Mesenchymal stem cell (in vitro differentiated cells and primary cell): Measurements from ENCODE around the gene CABLES2.
A peak's percentile ranks its signal among the peaks of the same experiment; 100 is the strongest.

Source experiments
- DNase-seq: peaks from one replicate; pipeline ENCODE4 v3.0.0-alpha.2; 2013
- H2AFZ ChIP-seq: one replicate; pipeline ENCODE4 v1.6.1; 2013; ENCODE audit warnings: low read depth, mild to moderate bottlenecking, control low read depth, inconsistent platforms, low read length, moderate library complexity
- H2AK5ac ChIP-seq: 2 replicates; pipeline ENCODE4 v1.6.1; 2013; ENCODE audit warnings: low read length, moderate library complexity, mild to moderate bottlenecking, inconsistent platforms; ENCODE audit not compliant: severe bottlenecking
- H2BK120ac ChIP-seq: one replicate; pipeline ENCODE4 v1.6.1; 2013; ENCODE audit warnings: low read depth, mild to moderate bottlenecking, inconsistent platforms, low read length, moderate library complexity
- H2BK12ac ChIP-seq, 2 experiments: one replicate each; pipeline ENCODE4 v1.6.1; 2013; ENCODE audit warnings: inconsistent platforms in 2 of 2, low read length in 2 of 2, mild to moderate bottlenecking in 2 of 2, moderate library complexity in 2 of 2, control low read depth in 1 of 2
- H2BK15ac ChIP-seq: one replicate; pipeline ENCODE4 v1.6.1; 2013; ENCODE audit warnings: mild to moderate bottlenecking, low read depth, inconsistent platforms; ENCODE audit not compliant: poor library complexity, severe bottlenecking
- H2BK5ac ChIP-seq: 2 replicates; pipeline ENCODE4 v1.6.1; 2013; ENCODE audit warnings: low read depth, mild to moderate bottlenecking, low read length, control low read depth, inconsistent platforms; ENCODE audit not compliant: poor library complexity, severe bottlenecking
- H3K14ac ChIP-seq, 2 experiments: one replicate each; pipeline ENCODE4 v1.6.1; 2013; ENCODE audit warnings: inconsistent platforms in 2 of 2, low read length in 2 of 2, control low read depth in 1 of 2, mild to moderate bottlenecking in 1 of 2, moderate library complexity in 1 of 2
- H3K18ac ChIP-seq, 2 experiments: one replicate each; pipeline ENCODE4 v1.6.1; 2013; ENCODE audit warnings: inconsistent platforms in 2 of 2, low read length in 2 of 2, control low read depth in 1 of 2, low read depth in 1 of 2, mild to moderate bottlenecking in 1 of 2
- H3K23ac ChIP-seq, 2 experiments: one replicate each; pipeline ENCODE4 v1.6.1; 2013; ENCODE audit warnings: inconsistent platforms in 2 of 2, low read length in 2 of 2, mild to moderate bottlenecking in 2 of 2, moderate library complexity in 2 of 2, control low read depth in 1 of 2
- H3K27ac ChIP-seq: 2 replicates; pipeline ENCODE4 v1.5.1; 2013; ENCODE audit warnings: mild to moderate bottlenecking, moderate library complexity, low read length, control low read depth, inconsistent platforms; ENCODE audit not compliant: poor library complexity, severe bottlenecking
- H3K27me3 ChIP-seq, 2 experiments: 2 replicates each; pipeline versions ENCODE4 v1.6.1 to v1.7.0; 2013; ENCODE audit warnings: low read length in 2 of 2, mild to moderate bottlenecking in 2 of 2, moderate library complexity in 2 of 2, control low read depth in 1 of 2, inconsistent platforms in 1 of 2; ENCODE audit not compliant: control insufficient read depth in 1 of 2, insufficient read depth in 1 of 2
- H3K36me3 ChIP-seq, 2 experiments: 2 replicates each; pipeline versions ENCODE4 v1.6.1 to v1.7.0; 2013; ENCODE audit warnings: low read length in 2 of 2, control low read depth in 1 of 2, inconsistent platforms in 1 of 2, low read depth in 1 of 2, mild to moderate bottlenecking in 1 of 2; ENCODE audit not compliant: insufficient read depth in 2 of 2, control insufficient read depth in 1 of 2
- H3K4ac ChIP-seq, 2 experiments: one replicate each; pipeline ENCODE4 v1.6.1; 2013; ENCODE audit warnings: inconsistent platforms in 2 of 2, low read length in 2 of 2, mild to moderate bottlenecking in 2 of 2, moderate library complexity in 2 of 2, control low read depth in 1 of 2, low read depth in 1 of 2
- H3K4me1 ChIP-seq: 2 replicates; pipeline ENCODE4 v1.6.1; 2013; ENCODE audit warnings: low read depth, low read length, control low read depth; ENCODE audit not compliant: control insufficient read depth, insufficient read depth
- H3K4me2 ChIP-seq: 2 replicates; pipeline ENCODE4 v1.6.1; 2013; ENCODE audit warnings: low read length, mild to moderate bottlenecking, inconsistent platforms; ENCODE audit not compliant: poor library complexity, severe bottlenecking
- H3K4me3 ChIP-seq, 2 experiments: 2 replicates each; pipeline versions ENCODE4 v1.5.1 to v1.7.0; 2013; ENCODE audit warnings: low read length in 2 of 2, mild to moderate bottlenecking in 2 of 2, control low read depth in 1 of 2, low read depth in 1 of 2; ENCODE audit not compliant: insufficient read depth in 1 of 2
- H3K79me1 ChIP-seq: replicated peaks from 2 replicates; pipeline ENCODE4 v1.6.1; 2013; ENCODE audit warnings: mild to moderate bottlenecking, control low read depth, low read length, inconsistent platforms; ENCODE audit not compliant: poor library complexity, severe bottlenecking
- H3K9ac ChIP-seq: 2 replicates; pipeline ENCODE4 v1.7.0; 2013; ENCODE audit warnings: mild to moderate bottlenecking, low read length, moderate library complexity
- H3K9me3 ChIP-seq: 2 replicates; pipeline ENCODE4 v1.7.0; 2013; ENCODE audit warnings: mild to moderate bottlenecking, low read length; ENCODE audit not compliant: control insufficient read depth
- H4K8ac ChIP-seq: one replicate; pipeline ENCODE4 v1.6.1; 2013; ENCODE audit warnings: inconsistent platforms, mild to moderate bottlenecking, low read length, moderate library complexity
- H4K91ac ChIP-seq: one replicate; pipeline ENCODE4 v1.6.1; 2013; ENCODE audit warnings: mild to moderate bottlenecking, low read length, inconsistent platforms
- WGBS: methylation state at CpG from one replicate; pipeline ENCODE4 v1.1.7; 2013; ENCODE audit warnings: mixed read lengths; 5-methylcytosine and 5-hydroxymethylcytosine counted together

CABLES2 gene

GRCh38 chr20:62382306-62383198 lies 24.5 kb downstream of the CABLES2 start:
- H2BK120ac ChIP-seq, result no peak overlapping the region
- no peak overlapping the region for H2AK5ac ChIP-seq
- peaks cover 17% of the 10 kb centered on the region for H3K79me1 ChIP-seq
- WGBS, result 52% methylated on average over 11 of the region's 18 CpGs
- H4K91ac ChIP-seq, result peak overlapping the region; percentile 35
- no peak overlapping the region for H3K18ac ChIP-seq
- no peak overlapping the region for H3K4ac ChIP-seq
- no peaks in the 10 kb centered on the region for H3K9me3 ChIP-seq
- no peak overlapping the region for H3K4me2 ChIP-seq
- peak overlapping the region; percentile 51 for H4K8ac ChIP-seq
- peaks cover 33% of the 10 kb centered on the region for H3K4me1 ChIP-seq
- no peaks in the 10 kb centered on the region for H3K27me3 ChIP-seq
- no peak overlapping the region for H2AFZ ChIP-seq
- H2BK15ac ChIP-seq, result peak overlapping the region; percentile 33
- H2BK12ac ChIP-seq, result peak overlapping the region in 1 of 2 experiments; percentile 6
- no peak overlapping the region for H3K4me3 ChIP-seq
- peak; percentile 83 for DNase-seq
- peaks cover 13 to 17% of the 10 kb centered on the region in 2 experiments for H3K36me3 ChIP-seq
- no peak overlapping the region for H3K9ac ChIP-seq
- H2BK5ac ChIP-seq, result no peak overlapping the region
- no peak overlapping the region for H3K14ac ChIP-seq
- H3K27ac ChIP-seq, result no peak overlapping the region
- no peak overlapping the region for H3K23ac ChIP-seq

- H3K14ac ChIP-seq, result no peak overlapping the region
Measured at GRCh38 chr20:62381842-62382241, 25.2 kb downstream of the CABLES2 start.

GRCh38 chr20:62381202-62381797 lies 25.8 kb downstream of the CABLES2 start:
- Histone ChIP-seq H4K91ac (no peak overlapping the region), H3K4me2 (no peak overlapping the region), H2BK15ac (no peak overlapping the region), H3K23ac (no peak overlapping the region), H3K9ac (peak overlapping the region; percentile 36), H3K36me3 (peaks cover 13 to 20% of the 10 kb centered on the region in 2 experiments), H3K18ac (peak overlapping the region in 1 of 2 experiments; percentile 4), H3K4ac (no peak overlapping the region), H3K4me3 (no peak overlapping the region), H4K8ac (no peak overlapping the region), H3K27ac (no peak overlapping the region), H2AFZ (no peak overlapping the region), H3K27me3 (no peaks in the 10 kb centered on the region), H3K9me3 (no peaks in the 10 kb centered on the region), H2AK5ac (peak overlapping the region; percentile 23), H3K14ac (no peak overlapping the region), H2BK120ac (no peak overlapping the region), H3K4me1 (peaks cover 42% of the 10 kb centered on the region), H3K79me1 (peaks cover 17% of the 10 kb centered on the region), H2BK5ac (no peak overlapping the region), H2BK12ac (peak overlapping the region in 1 of 2 experiments; percentile 49)
- WGBS, result 71% methylated on average over 13 of the region's 16 CpGs
- DNase-seq, result no peak

More at GRCh38 chr20:62381842-62382241, 25.2 kb downstream of the CABLES2 start:
- Histone ChIP-seq H2AFZ (no peak overlapping the region), H2BK120ac (no peak overlapping the region), H3K4me1 (peaks cover 37% of the 10 kb centered on the region), H2BK15ac (no peak overlapping the region), H2BK5ac (no peak overlapping the region), H3K23ac (no peak overlapping the region), H3K9me3 (no peaks in the 10 kb centered on the region), H3K27me3 (no peaks in the 10 kb centered on the region), H3K4me3 (no peak overlapping the region), H3K4ac (no peak overlapping the region), H2AK5ac (no peak overlapping the region), H4K91ac (no peak overlapping the region), H2BK12ac (no peak overlapping the region), H3K4me2 (no peak overlapping the region), H3K27ac (no peak overlapping the region), H4K8ac (no peak overlapping the region), H3K36me3 (peaks cover 13 to 19% of the 10 kb centered on the region in 2 experiments), H3K79me1 (peaks cover 17% of the 10 kb centered on the region), H3K9ac (no peak overlapping the region), H3K18ac (no peak overlapping the region)
- DNase-seq, result no peak
- 83% methylated on average over 6 of the region's 6 CpGs for WGBS

- Histone ChIP-seq H3K23ac (no peak overlapping the region), H4K91ac (peak overlapping the region; percentile 70)
Measured at GRCh38 chr20:62378215-62378614, 28.9 kb downstream of the CABLES2 start.

More at GRCh38 chr20:62378215-62378614, 28.9 kb downstream of the CABLES2 start:
- H3K18ac ChIP-seq, result peak overlapping the region in 1 of 2 experiments; percentile 46
- H2AFZ ChIP-seq, result no peak overlapping the region
- no peak overlapping the region for H4K8ac ChIP-seq
- H3K36me3 ChIP-seq, result peaks cover 9 to 22% of the 10 kb centered on the region in 2 experiments
- H3K4ac ChIP-seq, result peak overlapping the region in 1 of 2 experiments; percentile 5
- H2BK15ac ChIP-seq, result no peak overlapping the region
- 84% methylated on average over 22 of the region's 22 CpGs for WGBS
- H2BK120ac ChIP-seq, result no peak overlapping the region
- no peak for DNase-seq
- no peak overlapping the region for H3K4me2 ChIP-seq
- no peaks in the 10 kb centered on the region for H3K9me3 ChIP-seq
- peaks cover 67% of the 10 kb centered on the region for H3K4me1 ChIP-seq
- H3K4me3 ChIP-seq, result no peak overlapping the region
- no peaks in the 10 kb centered on the region for H3K27me3 ChIP-seq
- peak overlapping the region; percentile 74 for H2BK5ac ChIP-seq
- H2AK5ac ChIP-seq, result peak overlapping the region; percentile 95
- peak overlapping the region; percentile 97 for H3K27ac ChIP-seq
- no peak overlapping the region for H3K9ac ChIP-seq
- H3K14ac ChIP-seq, result no peak overlapping the region
- peaks cover 14% of the 10 kb centered on the region for H3K79me1 ChIP-seq
- H2BK12ac ChIP-seq, result peak overlapping the region; percentile 18 to 80
